T-helper 9 cell (primary cell): ENCODE results near the gene ZFYVE28.
A peak's percentile ranks its signal among the peaks of the same experiment; 100 is the strongest.
"Not testable (repeated sequence)": the region's sequence is repeated elsewhere in the genome, so short reads cannot be mapped to it uniquely, and the experiment has no call there.

Source experiments
- DNase-seq: peaks from one replicate; pipeline ENCODE4 v3.0.0-alpha.2; 2020

The ZFYVE28 gene

DNA sequence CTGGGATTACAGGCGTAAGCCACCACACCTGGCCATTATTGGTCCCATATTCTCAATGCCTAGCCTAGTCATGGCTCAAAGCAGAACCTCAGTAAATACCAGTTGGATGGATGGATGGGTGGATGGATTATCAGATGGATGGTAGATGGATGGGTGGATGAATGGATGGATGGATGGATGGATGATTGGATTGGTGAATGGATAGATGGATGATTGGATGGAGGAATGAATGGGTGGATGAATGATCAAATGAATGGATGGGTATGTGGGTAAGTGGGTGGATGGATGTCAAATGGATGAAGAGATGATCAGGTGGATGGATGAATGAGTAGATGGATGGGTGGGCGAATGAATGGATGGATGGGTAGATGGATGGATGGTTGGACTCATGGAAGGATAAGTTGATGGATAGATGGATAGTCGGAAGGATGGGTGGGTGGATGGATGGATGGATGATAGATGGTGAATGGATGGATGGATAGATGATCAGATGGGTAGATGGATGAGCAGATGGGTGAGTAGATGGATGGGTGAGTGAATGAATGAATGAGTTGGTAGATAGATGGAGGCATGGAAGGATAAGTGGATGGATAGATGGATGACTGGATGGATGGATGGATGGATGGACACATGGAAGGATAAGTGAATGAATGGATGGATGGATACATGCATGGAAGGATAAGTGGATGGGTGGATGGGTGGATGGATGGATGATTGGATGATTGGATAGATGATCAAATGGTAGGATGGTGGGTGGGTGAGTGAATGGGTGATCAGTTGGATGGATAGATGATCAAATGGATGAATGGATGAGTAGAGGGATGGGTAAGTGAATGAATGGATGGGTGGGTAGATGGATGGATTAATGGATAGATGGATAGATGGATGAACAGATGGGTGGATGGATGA is 28.5 kb upstream of the ZFYVE28 start:
- DNase-seq: no peak

DNA sequence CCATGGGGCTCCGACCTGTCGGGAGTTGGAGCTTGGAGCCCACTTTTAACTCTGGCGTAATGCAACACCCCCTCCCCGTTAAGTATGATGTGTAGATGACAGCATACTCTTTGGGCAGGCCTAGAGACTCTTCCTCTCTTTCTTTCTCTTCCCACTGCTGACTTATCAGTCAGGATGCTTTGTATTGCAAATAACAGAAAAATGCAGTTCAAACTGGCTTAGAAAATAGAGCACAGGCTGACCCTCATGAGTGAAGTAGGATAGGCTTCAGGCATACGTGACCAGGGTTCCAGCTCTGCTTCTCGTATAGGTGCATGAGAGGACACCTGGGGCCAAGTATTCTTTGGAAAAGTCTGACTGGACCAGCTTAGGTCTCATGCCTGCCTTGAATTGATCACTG is 27.1 kb upstream of the ZFYVE28 start:
- DNase-seq: no peak

DNA sequence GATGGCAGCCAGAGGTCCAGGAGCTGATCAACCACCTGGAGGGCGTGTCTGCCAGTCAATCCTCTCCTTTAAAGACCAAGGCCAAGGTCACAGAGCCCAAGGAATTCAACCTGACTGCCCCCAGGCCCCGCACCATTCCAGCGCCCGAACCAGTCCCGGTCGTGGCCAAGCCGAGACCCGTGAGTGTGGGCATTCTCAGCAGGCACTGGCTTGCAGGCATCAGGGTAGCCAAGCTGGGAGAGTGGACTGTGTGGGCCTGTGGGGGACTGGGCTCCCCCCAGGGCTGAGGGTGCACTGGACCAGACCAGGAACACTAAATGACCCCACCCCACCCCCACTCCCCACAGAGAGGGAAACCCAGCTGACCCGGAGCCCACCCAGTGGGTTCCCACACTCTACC is 26.7 kb upstream of the ZFYVE28 start:
- DNase-seq: no peak

DNA sequence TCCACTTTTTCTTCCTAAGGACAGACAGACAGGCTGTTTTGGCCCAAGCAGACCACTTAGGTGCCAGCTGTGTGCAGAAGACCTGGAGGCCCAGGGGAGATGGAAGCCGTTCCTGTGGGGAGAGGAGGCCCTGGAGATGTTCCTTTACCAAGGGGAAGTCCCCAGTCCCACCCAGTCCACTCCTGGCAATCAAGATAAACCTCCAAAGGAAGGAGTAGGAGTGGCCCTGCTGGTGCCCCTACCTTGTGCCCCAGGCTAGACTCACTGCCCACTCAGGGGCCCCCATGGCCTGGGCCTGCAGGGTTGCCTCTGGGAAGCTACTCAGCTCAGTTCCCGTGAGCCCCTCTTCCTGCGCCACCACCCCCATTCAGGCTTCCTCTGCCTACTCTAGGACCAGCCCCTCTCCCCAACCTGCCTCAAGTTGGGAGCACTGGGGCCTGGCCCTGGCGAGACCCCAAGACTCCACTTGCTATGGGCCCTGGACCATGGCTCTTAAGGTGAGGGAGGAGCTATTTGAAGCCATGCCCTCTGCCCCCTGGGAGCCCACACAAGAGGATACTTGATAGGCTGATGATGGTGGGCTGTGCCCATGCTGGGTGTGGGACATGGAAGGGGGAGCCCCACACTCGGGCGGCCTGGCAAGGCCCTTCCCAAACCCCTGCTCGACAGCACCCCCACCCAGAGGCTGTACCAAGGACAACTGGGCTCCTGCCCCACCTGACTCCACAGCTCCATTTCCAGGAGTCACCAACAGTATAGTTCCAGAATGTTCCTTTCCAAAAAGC is 25.7 kb upstream of the ZFYVE28 start:
- no peak for DNase-seq

DNA sequence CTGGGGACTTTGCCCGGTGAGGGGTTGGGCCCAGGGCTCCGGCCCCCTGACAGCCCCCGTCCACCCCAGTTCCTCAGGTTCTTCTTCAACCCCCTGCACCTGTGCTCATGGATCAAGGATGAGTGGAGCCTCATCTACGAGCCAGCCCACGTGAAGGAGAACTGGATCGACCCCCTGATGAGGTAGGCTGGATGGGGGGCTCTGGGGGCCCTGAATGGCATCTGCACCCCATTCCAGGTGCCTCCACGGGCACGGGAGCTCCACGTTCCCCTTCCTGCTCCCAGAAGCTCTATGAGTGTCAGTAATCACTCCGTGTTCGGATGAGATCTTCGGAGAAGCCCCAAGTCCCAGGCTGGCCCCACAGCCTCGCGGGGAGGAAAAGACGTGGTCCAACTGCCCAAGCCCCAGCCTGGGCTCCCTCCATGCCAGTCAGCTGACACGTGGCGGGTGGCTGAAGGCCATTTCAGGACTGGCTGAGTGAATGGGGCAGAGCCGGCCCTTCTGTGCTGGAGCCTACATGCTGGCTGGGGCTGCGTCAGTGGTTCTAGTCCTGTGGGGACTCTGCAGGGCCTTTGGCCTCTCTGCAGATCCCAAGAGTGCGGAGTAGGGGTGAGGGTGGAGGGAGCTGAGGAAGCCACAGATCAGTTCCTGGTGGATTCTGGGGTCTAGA is 24.8 kb upstream of the ZFYVE28 start:
- DNase-seq: no peak

DNA sequence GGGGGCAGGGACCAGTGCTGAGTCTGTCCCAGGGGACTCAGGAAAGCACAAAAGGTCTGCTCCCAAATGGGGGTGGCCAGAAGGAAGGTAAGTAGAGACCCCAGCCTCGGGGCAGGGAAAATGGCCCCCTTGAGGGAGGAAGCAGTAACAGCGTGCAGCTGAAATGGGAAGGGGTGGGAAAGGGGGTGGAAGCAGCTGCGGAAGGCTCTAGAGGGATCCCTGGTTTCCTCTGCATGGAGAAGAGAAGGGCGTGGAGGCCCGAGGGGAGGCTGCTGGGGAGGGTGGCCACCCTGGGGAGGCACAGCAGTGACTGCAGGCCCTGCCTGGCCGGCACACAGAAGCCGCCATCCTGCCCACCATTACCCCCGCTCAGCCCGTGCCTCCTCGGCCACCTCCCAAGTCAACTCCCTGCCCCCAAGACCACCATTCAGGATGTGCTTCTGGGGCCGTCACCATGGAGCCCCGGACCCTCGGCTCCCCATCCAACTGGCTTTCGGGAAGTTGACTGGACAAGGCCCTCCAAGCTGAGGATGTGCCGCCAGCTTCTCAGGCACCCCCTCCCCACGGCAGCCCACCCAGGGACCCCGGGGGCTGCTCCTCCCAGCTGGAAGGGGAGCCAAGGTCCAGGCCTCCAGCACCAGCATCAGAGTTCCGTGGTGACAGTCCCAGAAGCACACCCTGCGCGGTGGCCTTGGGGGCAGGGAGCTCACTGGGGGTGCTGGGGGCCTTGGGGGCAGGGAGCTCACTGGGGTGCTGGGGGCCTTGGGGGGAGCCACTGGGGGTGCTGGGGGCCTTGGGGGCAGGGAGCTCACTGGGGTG is 23.9 kb upstream of the ZFYVE28 start:
- DNase-seq: no peak

DNA sequence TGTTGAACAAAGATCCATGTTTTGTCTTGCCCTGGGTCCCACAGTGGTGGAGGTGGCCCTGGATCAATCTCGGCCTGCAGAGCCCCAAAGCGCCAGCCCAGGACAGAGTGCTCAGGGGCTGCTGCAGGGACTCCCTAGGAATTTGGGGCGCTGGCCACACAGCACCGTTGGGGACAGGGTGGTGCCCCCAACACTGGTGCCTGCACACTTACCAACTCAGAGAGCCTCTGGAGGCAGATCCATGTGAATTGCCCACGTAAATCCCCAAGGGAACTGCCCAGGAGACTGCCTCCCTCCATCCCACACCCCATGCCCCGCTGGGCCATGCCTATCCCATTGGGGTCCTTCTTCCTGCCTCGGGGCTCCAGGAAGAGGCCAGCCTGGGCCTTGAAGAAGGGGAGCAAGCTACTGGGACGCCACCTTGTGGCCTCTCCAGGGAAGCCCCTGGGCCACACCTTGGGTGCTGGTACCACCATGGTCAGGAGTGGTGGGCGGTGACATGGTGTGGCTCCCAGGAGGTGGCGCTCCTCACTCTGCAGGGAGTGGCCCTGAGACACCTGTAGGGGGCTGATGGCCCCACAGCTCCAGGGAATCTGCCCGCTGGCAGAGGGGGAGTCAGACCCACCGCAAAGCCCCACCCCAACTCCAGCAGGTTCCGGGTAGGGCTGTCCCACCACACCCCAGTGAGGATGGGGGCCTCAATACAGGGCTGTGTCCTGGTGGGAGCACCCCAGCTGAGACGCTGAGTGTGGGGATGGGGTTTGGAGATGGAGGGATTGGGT is 23.1 kb upstream of the ZFYVE28 start:
- DNase-seq: peak; percentile 61

- DNase-seq: no peak
Observed at GRCh38 chr4:2438822-2439718, 20.6 kb upstream of the ZFYVE28 start.

- DNase-seq: no peak
Observed at GRCh38 chr4:2437475-2438215, 19.2 kb upstream of the ZFYVE28 start.

DNA sequence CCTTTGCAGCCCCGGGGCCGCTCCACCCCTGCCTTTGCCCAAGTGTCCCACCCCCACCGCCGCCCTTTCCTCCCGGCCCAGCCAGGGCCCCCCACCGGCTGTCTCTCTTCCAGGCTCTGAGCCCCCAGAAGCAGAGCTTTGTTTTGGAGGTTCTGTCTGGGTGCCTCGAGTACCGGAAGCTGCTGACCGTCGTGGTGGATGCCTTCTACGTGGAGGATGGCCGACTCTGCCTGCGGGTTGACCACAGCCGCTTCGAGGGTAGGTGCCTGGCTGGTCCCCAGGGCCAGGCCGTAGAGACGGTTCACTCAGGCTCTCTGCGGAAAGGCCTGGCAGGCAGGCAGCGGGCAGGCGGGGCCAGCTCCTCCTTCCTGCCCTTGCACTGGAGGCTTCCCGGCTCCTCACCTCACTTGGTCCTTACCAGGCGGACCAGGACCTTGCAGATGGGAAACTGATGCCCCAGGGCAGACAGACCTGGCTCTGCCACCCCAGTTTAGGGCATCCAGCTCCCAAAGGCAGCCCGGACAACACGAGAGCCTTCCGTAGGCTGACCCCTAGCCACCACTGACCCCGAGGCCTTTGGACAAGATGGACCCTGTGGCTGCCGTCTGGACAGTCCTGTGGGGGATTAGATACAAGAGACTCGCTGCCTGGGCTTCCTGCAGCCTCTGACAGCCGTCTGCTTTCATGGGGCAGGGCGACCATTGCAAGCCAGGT is 18.5 kb upstream of the ZFYVE28 start:
- no peak for DNase-seq

GRCh38 chr4:2436301-2436700 is 17.9 kb upstream of the ZFYVE28 start:
- no peak for DNase-seq

DNA sequence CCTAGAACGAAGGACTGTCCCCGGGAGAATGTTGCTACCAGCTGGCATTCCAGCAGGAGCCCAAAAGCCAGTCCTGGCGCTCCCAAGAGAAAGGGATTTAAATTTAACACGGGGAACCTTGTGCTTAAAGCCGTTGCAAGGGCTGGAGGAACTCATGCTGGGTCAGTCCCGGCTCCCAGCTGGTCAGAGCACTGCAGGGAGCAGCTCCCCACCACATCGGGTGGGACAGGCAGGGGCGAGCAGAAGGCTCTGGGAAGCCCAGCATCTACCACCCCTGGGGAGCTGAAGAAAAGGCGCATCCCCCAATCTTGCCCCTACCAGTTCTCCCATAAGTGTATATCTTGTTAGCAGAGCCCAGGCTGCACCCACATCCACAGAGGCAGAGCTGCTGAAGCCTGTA is 16.0 kb upstream of the ZFYVE28 start:
- DNase-seq: no peak

DNA sequence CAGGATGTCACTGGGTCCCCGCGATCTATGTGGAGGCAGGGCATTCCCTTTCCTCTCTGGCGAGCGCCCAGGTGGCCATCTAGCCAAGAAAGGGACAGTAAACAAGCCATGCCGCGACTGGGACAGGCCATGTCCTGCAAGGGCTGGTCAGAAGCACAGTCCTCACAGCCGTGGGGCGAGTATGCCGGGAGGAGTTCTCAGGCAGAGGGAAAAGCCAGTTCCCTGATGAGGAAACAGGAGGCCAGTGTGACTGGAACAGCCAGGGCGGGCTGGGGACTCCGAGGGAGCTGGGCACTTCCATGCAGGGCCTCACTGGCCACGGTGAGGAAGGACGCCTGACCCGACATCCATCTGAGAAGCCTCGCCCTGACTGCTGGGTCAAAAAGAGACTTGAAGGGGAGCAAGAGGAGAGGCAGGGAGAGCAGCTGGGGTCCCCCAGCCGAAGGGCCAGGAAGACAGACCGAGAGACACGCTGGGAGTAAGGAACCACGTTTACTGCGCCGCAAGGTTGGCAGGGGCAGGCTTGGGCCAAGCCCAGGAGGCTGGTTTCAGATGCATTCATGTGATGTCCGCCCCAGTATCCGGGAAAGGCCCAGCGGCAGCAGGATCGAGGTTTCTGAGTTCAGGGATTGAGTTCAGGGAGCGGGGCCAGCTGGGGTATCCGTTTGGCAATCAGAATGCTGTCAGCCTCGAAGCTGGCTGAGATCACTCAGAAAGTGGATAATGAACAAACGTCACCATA is 15.3 kb upstream of the ZFYVE28 start:
- DNase-seq: no peak

DNA sequence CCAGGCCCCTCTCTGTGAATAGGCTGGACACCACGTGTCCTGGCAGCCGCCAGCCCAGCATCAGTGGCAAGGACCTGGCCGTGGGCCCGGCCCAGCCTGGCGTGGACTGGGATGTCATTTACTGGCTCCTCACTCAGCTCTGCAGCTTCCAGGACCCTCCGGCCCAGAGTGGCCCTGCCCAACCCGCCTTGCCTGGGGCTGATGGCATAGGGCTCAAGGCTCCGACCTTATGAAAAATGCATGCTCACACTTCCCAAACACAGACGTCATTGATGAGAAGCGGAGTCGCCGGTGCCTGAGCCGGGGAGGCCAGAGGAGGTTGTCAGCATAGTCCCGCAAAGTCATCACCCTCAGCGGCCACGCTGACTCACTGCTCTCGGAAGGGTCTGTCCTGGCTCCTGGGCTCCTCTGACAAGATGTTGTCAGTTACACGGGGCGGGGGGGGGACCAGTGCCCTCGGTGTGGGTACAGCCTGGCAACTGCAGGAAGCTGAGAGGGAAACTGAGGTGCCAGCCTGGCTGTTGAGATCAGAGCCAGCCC is 14.6 kb upstream of the ZFYVE28 start:
- DNase-seq: no peak

DNA sequence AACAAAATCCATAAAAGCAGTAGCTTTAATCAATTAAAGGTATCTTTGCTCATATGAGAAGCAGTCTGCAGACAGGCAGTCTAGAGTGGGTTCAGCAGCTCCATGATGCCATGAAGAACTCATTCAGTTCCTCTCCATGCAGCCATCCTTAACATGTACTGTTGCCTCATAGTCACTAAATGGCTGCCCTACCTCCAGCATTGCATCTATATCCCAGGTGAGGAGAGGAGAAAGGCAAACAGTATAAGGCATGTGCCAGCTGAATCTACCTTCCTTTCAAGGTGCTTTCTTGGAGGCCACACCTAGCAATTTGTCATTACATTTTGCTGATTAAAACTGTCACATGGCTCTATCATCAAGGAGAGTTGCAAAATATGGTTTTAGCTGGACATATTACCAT is 13.6 kb upstream of the ZFYVE28 start:
- no peak for DNase-seq

- DNase-seq: not testable (repeated sequence)
Observed at GRCh38 chr4:2429945-2430757, 11.7 kb upstream of the ZFYVE28 start.

- no peak for DNase-seq
Observed at GRCh38 chr4:2428496-2429213, 10.2 kb upstream of the ZFYVE28 start.
